Measurements from ENCODE around the gene VOPP1.
A peak's percentile ranks its signal among the peaks of the same experiment; 100 is the strongest.
"Not testable (repeated sequence)": the region's sequence is repeated elsewhere in the genome, so short reads cannot be mapped to it uniquely, and the experiment has no call there.

Gene VOPP1

DNA sequence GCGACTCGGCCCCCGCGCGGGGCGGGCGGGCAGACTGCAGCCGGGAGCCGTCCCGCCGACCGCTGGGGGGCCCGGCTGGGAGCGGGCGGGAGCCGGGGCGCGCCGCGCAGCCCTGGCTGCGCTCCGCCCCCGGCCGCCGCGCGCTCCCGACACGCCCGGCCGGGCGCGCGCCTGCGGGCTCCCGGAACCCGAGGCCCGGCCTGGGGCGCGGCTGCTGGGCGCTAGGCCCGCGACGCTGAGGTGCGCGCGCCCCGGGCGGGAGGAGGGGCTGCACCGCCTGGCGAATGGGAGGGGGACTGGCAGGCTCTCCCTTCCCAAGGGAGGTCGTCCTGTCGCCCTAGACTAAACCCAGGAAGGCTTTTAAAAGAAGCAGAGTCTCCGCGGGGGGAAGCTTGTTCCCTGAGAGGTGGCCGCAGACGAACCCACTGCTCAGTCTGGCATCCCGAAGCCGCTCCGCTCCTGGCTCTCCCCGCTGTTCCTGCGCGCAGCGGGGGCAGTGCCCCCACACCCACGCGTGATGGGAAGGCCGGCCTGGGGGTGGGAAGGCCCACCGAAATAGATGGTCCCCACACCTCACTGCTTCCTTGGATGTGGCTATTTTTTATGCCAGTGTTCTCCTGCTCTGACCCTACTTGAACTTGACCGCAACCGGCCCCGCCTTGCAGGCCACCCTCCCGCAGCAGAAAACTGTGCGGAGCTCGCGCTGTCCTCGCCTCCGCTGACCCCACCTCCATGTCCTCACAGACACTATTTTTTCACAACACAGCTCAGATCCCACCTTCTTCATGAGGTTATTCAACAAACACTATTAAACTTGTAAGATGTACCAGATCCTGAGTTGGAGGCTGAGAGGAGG, at the start of gene VOPP1:
Gene VOPP1 (minus strand): TSS at position 125 of the 856 bp plus-strand sequence. CDS start 178 bp downstream, outside the sequence.
- peak in 2 of 4 experiments; percentile 32 to 63 for DNase-seq

DNA sequence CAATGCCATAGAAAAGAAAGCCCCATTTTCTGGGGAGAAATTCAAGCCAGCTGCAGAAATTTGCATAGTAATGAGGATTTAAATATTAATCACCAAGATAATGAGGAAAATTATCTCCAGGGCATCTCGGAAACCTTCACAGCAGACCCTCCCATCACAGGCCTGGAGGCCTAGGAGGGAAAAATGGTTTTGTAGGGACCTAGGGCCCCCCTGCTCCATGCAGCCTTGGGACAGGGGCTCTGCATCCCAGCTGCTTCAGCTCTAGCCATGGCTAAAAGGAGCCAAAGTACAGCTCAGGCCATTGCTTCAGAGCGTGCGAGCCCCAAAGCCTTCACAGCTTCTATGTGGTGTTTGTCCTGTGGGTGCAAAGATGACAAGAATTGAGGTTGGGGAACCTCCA, 46.6 kb upstream of the VOPP1 start:
- no peak for DNase-seq

DNA sequence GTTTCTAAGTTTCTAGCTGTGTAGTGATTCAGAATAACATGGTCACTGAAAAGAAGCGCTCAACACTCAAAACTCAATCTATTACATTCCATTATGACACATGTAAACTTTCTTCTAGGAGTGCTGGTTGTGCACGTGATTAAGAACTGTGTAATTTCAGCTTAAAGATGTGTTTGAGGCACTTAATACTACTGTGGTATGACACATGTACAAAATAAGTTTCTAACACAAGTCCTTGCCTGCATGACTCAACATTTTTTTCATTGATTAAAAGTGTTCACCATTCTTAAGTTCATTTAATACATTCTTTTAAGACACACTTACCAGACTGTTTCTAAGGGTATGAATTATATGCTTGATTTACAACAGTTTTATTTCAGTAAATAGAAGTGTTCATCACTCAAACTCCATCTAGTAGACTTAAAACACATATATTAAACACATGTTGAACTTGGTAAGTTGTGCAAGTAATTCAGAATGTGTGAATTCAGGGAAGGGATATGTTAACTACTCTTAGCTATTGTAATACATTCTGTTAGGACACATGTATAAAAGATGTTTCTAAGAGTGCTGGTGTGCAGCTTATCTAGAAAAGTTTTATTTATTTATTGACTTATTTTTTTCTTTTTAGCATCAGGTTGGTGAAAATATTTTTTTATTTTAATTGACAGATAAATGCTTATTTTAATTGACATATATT, 42.2 kb upstream of the VOPP1 start:
- DNase-seq, result not testable (repeated sequence)

GRCh38 chr7:55609726-55610125, 37.4 kb upstream of the VOPP1 start:
- not testable (repeated sequence) for DNase-seq

DNA sequence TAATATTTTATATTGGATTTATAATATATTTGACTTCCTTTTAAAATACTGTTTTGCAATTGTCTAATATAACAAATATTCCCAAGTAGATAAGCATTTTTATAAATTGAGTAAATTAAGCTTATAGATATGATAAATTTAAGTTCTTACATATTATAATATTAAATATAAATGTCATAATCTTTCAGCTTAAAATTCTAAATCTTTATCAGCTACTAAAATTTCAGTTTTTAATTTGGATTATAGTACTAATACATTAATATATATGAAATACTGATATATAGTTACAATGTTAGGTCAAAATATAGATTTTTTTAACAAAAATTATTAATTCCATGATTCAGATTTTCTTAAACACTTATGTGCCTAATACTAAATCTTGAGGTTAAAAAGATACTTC, 33.4 kb upstream of the VOPP1 start:
- not testable (repeated sequence) for DNase-seq

DNA sequence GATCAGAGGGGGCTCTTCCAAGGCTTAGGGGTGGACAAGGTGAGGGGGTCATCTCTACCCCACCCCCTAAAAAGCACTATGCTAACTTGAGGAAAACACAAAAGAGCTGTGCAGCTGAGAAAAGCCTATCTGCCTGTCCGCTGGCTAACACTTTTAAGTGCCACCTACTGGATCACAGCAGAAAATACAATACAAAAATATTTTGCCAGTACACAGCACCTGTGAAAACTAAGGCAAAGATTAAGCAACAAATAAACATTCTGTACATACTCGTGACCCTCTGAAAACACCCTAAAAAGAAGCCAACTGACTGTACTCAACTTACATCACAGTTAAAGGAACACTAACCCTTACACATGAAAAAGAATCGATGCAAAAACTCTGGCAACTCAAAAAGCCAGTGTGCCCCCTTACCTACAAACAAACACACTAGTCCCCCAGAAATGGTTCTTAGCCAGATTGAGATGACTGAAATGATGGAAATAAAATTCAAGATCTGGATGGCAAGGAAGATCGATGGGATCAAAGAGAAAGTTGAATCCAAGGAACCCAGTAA, 25.7 kb upstream of the VOPP1 start:
- not testable (repeated sequence) for DNase-seq

DNA sequence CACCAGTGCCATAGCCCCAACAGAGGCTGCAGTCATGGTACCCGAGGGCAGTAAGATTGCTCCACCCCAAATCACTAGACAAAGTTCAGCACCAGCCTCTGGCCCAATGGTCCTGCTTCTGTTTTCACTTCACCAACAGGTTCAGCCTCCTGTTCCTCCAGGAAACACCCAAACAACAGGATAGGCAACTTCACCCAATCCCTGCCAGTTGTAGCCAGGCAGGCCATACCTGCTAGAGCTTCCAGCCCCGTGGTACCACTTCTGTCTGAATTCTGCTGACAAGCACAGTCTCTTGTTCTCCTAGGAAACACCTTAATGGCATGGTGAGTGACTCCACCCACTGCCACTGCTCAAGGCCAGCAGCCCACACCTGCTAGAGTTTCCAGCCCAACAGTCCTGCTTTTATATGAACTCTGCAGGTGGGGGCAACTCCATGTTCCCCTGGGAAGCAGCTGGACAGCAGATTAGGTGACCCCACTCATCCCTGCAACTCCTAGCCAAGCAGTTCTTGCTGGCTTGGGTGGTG, 25.0 kb upstream of the VOPP1 start:
- DNase-seq, result not testable (repeated sequence)

- no peak for DNase-seq
Observed at GRCh38 chr7:55595511-55595910, 23.2 kb upstream of the VOPP1 start.

DNA sequence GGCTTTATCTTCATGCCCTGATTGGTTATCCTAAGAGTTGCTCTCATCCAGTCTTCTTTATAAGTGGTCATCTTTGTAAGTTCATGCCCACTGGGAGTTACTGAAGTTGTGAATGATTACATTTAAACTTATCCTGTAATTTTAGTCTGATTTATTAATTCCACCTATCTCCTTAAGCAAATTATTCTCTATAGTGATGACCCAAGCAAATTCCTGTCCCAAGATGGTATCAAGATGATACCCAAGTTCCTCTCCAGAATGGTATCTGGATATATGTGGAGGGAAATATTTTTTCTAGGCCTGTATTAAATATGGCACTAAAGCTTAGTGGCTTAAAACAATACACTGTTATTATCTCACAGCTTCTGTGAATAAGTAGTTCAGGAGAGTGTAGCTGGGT, 22.6 kb upstream of the VOPP1 start:
- no peak for DNase-seq

- DNase-seq, result no peak
Observed at GRCh38 chr7:55594414-55594813, 22.1 kb upstream of the VOPP1 start.

- peak; percentile 44 to 64 (median 58) for DNase-seq
Observed at GRCh38 chr7:55593515-55594318, 21.4 kb upstream of the VOPP1 start.

DNA sequence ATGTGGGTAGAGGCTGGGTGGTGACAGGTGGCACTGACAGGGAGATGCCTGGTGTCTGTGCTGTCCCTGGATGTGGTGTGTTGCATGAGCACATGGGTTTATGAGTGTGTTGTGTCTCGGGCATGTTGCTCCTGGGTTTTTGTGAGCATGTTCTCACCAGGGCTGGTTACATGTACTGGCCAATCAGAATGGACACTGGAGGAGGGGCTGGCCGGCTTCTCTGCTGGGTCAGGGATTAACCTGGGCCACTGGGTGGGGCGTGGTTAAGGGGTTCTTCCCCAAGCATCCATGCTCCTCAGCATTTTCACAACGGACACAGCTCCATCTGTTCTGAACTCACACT, 20.8 kb upstream of the VOPP1 start:
- no peak for DNase-seq

- DNase-seq, result no peak
Observed at GRCh38 chr7:55592492-55592891, 20.2 kb upstream of the VOPP1 start.

GRCh38 chr7:55591282-55591931, 19.1 kb upstream of the VOPP1 start:
- DNase-seq, result no peak

GRCh38 chr7:55590517-55591281, 18.4 kb upstream of the VOPP1 start:
- DNase-seq, result no peak

GRCh38 chr7:55589905-55590304, 17.6 kb upstream of the VOPP1 start:
- no peak for DNase-seq

GRCh38 chr7:55588976-55589604, 16.8 kb upstream of the VOPP1 start:
- DNase-seq, result no peak

DNA sequence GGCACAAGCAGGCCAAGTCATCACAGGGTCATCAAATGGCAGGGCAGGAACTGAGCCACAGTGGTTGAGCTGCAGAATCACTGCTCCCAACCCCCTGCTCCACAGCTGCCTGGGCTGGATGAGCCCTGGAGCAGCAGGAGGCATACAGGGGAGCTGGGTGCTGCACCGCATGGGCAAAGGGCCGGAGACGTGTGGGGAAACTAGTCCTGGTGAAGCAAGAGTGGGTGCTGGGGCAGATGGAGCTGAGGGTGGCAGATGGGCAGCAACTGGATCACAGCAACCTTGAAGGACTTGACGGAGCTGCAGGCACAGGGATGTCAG, 16.0 kb upstream of the VOPP1 start:
- DNase-seq, result no peak

DNA sequence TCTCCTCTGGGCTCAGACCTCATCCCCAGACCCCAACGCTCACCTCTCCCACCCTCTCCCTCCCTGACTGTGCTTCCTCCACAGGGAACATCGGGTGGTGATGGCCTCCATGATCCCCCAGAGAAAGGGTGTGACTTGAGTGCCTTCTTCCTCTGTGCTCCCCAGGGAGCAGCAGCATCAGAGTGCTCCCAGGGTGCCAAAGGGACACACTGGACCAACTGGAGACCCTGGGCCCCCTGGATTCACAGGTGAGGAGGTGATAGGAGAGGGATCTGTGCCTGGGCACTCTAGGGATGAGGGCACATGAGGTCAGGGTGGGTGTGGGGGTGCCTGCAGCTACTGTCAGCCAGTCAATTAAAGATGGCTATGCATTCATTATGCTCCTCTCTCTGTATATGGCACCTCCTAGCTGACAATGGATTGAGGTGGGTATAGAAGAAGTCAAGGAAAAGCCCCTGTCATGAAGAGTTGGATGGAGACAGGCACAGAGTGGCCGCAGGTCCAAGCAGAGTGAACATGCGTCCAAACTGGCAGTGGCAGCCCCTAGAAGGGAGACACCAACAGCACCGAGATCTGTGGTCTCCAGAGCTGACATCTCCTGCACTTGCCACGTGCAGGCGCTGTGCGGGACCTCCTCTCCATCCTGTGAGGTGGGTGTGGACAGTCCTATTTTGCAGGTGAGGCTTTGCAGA, 15.5 kb upstream of the VOPP1 start:
- no peak for DNase-seq

DNA sequence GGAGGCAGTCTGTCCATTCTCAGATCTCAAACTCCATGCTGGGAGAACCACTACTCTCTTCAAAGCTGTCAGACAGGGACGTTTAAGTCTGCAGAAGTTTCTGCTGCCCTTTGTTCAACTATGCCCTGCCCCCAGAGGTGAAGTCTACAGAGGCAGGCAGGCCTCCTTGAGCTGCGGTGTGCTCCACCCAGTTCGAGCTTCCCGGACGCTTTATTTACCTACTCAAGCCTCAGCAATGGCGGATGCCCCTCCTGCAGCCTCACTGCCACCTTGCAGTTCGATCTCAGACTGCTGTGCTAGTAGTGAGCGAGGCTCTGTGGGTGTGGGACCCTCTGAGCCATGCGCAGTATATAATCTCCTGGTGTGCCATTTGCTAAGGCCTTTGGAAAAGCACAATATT, 10.4 kb upstream of the VOPP1 start:
- DNase-seq, result not testable (repeated sequence)

- no peak for DNase-seq
Observed at GRCh38 chr7:55576753-55577152, 4.5 kb upstream of the VOPP1 start.

Measured in activated naive CD4-positive, alpha-beta T cell (primary cell).